CD8-positive, alpha-beta memory T cell (primary cell): ENCODE measurements around the gene HTRA3. TPM values are rescaled to one million over a fixed set of nuclear protein-coding genes. Genes with fewer than 3 reads are reported as not detected.

Source experiments
- CTCF ChIA-PET: fragments of 350-600 bp; sonication (Branson Sonifier 250); formaldehyde crosslinking; loops from one replicate; lab custom pipeline; 2021; ENCODE audit warnings: antibody characterized with exemption; lab: Charles Lee
- POLR2A ChIA-PET: fragments of 350-600 bp; sonication (Branson Sonifier 250); formaldehyde crosslinking; loops from one replicate; lab custom pipeline; 2021; ENCODE audit warnings: antibody characterized with exemption; lab: Charles Lee
- DNase-seq, 5 donors: peaks; one replicate each; pipeline versions ENCODE4 v3.0.0 to v3.0.0-alpha.2; 2020 to 2022; ENCODE audit warnings: mixed read lengths in 1 of 5
- H3K27ac ChIP-seq: one replicate; pipeline ENCODE4 v1.7.0; 2013; ENCODE audit warnings: low read depth, mild to moderate bottlenecking, low read length, moderate library complexity
- H3K27me3 ChIP-seq: 2 replicates; pipeline ENCODE4 v1.7.0; 2013; ENCODE audit warnings: low read length, mild to moderate bottlenecking; ENCODE audit not compliant: insufficient read depth, poor library complexity, severe bottlenecking
- H3K36me3 ChIP-seq: 2 replicates; pipeline ENCODE4 v1.7.0; 2013; ENCODE audit warnings: mild to moderate bottlenecking, low read length, moderate library complexity; ENCODE audit not compliant: insufficient read depth
- H3K4me1 ChIP-seq: 2 replicates; pipeline ENCODE4 v1.7.0; 2013; ENCODE audit warnings: mild to moderate bottlenecking, low read length, moderate library complexity; ENCODE audit not compliant: insufficient read depth
- H3K4me3 ChIP-seq: 2 replicates; pipeline ENCODE4 v1.7.0; 2013; ENCODE audit warnings: mild to moderate bottlenecking, low read length
- H3K9me3 ChIP-seq: 2 replicates; pipeline ENCODE4 v1.7.0; 2013; ENCODE audit warnings: mild to moderate bottlenecking, low read length
- H3K27ac Mint-ChIP-seq, 8 donors: one replicate each; pipeline ENCODE4 v1.8.0; 2020 to 2021; ENCODE audit warnings: mixed read lengths in 8 of 8, mild to moderate bottlenecking in 6 of 8, inconsistent platforms in 3 of 8, moderate library complexity in 3 of 8
- H3K27me3 Mint-ChIP-seq, 2 donors: one replicate each; pipeline ENCODE4 v1.8.0; 2020 to 2021; ENCODE audit warnings: mixed read lengths in 2 of 2, mild to moderate bottlenecking in 1 of 2, moderate library complexity in 1 of 2
- H3K36me3 Mint-ChIP-seq, 3 donors: one replicate each; pipeline ENCODE4 v1.8.0; 2020 to 2021; ENCODE audit warnings: mixed read lengths in 3 of 3, inconsistent platforms in 1 of 3, mild to moderate bottlenecking in 1 of 3
- H3K4me1 Mint-ChIP-seq, 3 donors: one replicate each; pipeline ENCODE4 v1.8.0; 2020 to 2021; ENCODE audit warnings: mixed read lengths in 3 of 3, inconsistent platforms in 1 of 3, mild to moderate bottlenecking in 1 of 3
- H3K4me3 Mint-ChIP-seq, 7 donors: one replicate each; pipeline ENCODE4 v1.8.0; 2020 to 2021; ENCODE audit warnings: mixed read lengths in 7 of 7, mild to moderate bottlenecking in 6 of 7, moderate library complexity in 4 of 7, inconsistent platforms in 2 of 7
- H3K9me3 Mint-ChIP-seq, 5 donors: one replicate each; pipeline ENCODE4 v1.8.0; 2020 to 2022; ENCODE audit warnings: mixed read lengths in 5 of 5, mild to moderate bottlenecking in 3 of 5, moderate library complexity in 2 of 5, inconsistent platforms in 1 of 5
- polyA plus RNA-seq: library from polyadenylated mRNA; unstranded; fragments of 300-500 nt; fragmentation: Illumina TruSeq; gene quantifications from one replicate; pipeline ENCODE4 v1.2.3, GENCODE V29; 2021
- total RNA-seq, 2 experiments: library from RNA; stranded (reverse); gene quantifications; one replicate each; pipeline ENCODE4 v1.2.3, GENCODE V29; 2021

Gene HTRA3
- total and polyA plus RNA-seq, 3 experiments from 2014 or later: not detected

DNA sequence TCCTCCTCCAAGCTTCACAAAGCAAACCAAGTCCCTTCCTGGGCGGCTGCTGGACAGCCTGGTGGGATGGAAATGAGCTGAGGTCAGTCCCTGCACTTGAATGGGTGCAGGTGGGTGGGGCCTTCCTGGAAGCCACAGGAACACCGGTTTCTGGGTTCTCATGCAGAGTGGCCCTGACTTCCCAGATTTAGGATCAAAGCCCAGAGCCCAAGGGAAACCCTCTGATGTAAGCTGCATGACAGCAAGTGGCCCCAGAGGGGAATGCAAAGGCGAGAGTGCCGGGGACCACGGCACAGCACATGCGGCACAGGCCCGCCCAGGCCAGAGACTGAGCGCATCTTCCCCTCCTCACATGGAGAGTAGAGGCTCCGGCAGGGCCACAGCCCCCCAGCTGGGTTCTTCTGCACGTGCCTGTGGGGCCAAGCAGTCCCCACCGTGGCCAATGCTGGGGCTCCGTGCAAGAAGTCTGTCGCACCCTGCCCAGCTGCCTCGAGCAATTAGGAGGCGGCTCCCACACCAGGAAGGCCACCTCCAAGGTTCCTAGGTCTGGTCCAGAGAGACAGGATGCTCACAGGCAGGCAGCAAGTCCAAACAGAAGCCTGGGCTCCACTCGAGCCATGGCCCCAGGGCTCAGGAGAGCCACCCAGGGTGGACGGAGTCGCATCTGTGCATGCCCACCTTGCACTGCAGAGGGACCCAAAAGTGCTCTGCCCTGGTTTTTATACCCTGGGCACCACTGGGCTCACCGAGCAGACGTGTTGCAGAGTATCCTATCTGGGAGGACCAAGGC is 83.0 kb downstream of the HTRA3 start:
- no peaks in the 10 kb centered on the region for H3K4me1 ChIP-seq
- H3K27ac ChIP-seq: no peak overlapping the region
- Mint-ChIP-seq H3K27me3 (peaks cover 11 to 18% of the 10 kb centered on the region in 2 donors), H3K4me3 (no peak overlapping the region), H3K27ac (no peak overlapping the region), H3K36me3 (no peaks in the 10 kb centered on the region), H3K4me1 (no peaks in the 10 kb centered on the region), H3K9me3 (peaks cover 0 to 2% (median 0%) of the 10 kb centered on the region in 5 donors)
- H3K27me3 ChIP-seq: peaks cover 5% of the 10 kb centered on the region
- H3K4me3 ChIP-seq: no peak overlapping the region
- H3K9me3 ChIP-seq: no peaks in the 10 kb centered on the region
- DNase-seq: no peak
- ChIA-PET POLR2A (interaction anchor here (0.6 kb wide), 1 partner anchor 45 kb away, joined by 3 read pairs; no protein-coding TSS in a partner anchor), CTCF (no interaction called here)
- H3K36me3 ChIP-seq: no peaks in the 10 kb centered on the region

- Mint-ChIP-seq H3K36me3 (no peaks in the 10 kb centered on the region), H3K4me1 (no peaks in the 10 kb centered on the region), H3K27ac (no peak overlapping the region), H3K27me3 (peaks cover 16 to 18% of the 10 kb centered on the region in 2 donors), H3K9me3 (peaks cover 0 to 2% (median 0%) of the 10 kb centered on the region in 5 donors), H3K4me3 (no peak overlapping the region)
- CTCF ChIA-PET: no interaction called here
- Histone ChIP-seq H3K36me3 (no peaks in the 10 kb centered on the region), H3K9me3 (no peaks in the 10 kb centered on the region), H3K4me1 (no peaks in the 10 kb centered on the region), H3K27ac (no peak overlapping the region), H3K27me3 (peaks cover 5% of the 10 kb centered on the region), H3K4me3 (no peak overlapping the region)
- no peak for DNase-seq
- POLR2A ChIA-PET: interaction anchor here (0.6 kb wide), 1 partner anchor 45 kb away, joined by 3 read pairs; no protein-coding TSS in a partner anchor
These were observed 83.7 kb downstream of the HTRA3 start for GRCh38 chr4:8353158-8353669.

DNA sequence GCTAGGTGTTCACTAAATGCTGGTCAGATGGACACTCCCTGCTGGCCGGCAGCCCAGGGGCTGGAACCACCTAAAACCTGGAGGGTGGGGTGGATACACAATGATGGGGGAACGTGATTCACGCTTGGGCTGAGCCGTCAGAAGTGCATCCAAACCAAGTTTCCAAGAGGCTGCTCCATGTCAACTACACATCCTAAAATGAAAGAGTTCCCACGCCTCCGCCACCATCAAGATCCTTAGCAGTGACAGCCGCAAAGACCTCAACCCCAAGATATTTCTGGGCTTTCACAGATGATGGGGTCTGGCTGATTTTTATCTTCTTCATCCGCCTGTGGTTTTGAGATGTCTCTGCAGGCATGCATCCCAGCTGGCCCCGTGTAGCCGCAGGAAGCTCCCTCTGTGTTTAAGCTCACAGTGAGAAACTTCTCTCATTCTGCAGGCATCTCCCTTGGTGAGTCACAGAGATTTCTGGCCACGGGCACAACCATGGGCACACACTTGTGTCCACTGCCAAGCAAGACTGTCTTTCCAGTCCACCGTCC is 84.4 kb downstream of the HTRA3 start:
- H3K4me1 ChIP-seq: no peaks in the 10 kb centered on the region
- Mint-ChIP-seq H3K4me3 (no peak overlapping the region), H3K4me1 (no peaks in the 10 kb centered on the region), H3K36me3 (no peaks in the 10 kb centered on the region), H3K9me3 (peaks cover 0 to 2% (median 0%) of the 10 kb centered on the region in 5 donors), H3K27ac (no peak overlapping the region), H3K27me3 (peaks cover 18 to 19% of the 10 kb centered on the region in 2 donors)
- no peak overlapping the region for H3K4me3 ChIP-seq
- ChIA-PET POLR2A (no interaction called here), CTCF (no interaction called here)
- H3K36me3 ChIP-seq: no peaks in the 10 kb centered on the region
- DNase-seq: no peak
- peaks cover 5% of the 10 kb centered on the region for H3K27me3 ChIP-seq
- no peak overlapping the region for H3K27ac ChIP-seq
- no peaks in the 10 kb centered on the region for H3K9me3 ChIP-seq

DNA sequence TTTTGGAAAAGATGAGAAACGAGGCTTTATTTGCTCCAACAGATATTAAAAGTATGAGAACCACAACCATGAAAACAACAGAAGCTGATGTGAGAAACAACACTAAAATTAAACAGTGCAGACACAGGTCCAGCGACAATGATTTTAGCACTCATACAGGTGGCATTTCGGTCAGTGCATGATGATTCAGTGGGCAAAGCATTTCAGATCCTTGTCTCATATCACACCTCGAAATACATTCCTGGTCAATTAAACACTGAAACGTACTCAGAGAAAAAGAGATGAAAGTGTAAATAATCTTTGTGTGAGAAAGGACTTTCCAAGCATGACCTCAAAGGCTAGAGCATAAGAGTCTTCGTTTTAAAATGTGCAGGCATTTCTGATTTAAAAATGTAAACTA is 85.8 kb downstream of the HTRA3 start:
- DNase-seq: no peak
- no peaks in the 10 kb centered on the region for H3K36me3 Mint-ChIP-seq
- H3K27ac ChIP-seq: no peak overlapping the region
- no peak overlapping the region for H3K4me3 Mint-ChIP-seq
- H3K4me3 ChIP-seq: no peak overlapping the region
- H3K9me3 ChIP-seq: no peaks in the 10 kb centered on the region
- H3K27me3 Mint-ChIP-seq: peaks cover 11 to 13% of the 10 kb centered on the region in 2 donors
- ChIA-PET CTCF (no interaction called here), POLR2A (no interaction called here)
- peaks cover 0 to under 1% (median 0%) of the 10 kb centered on the region in 5 donors for H3K9me3 Mint-ChIP-seq
- no peaks in the 10 kb centered on the region for H3K4me1 ChIP-seq
- H3K27me3 ChIP-seq: peaks cover 5% of the 10 kb centered on the region
- H3K36me3 ChIP-seq: no peaks in the 10 kb centered on the region
- H3K4me1 Mint-ChIP-seq: no peaks in the 10 kb centered on the region
- no peak overlapping the region for H3K27ac Mint-ChIP-seq

DNA sequence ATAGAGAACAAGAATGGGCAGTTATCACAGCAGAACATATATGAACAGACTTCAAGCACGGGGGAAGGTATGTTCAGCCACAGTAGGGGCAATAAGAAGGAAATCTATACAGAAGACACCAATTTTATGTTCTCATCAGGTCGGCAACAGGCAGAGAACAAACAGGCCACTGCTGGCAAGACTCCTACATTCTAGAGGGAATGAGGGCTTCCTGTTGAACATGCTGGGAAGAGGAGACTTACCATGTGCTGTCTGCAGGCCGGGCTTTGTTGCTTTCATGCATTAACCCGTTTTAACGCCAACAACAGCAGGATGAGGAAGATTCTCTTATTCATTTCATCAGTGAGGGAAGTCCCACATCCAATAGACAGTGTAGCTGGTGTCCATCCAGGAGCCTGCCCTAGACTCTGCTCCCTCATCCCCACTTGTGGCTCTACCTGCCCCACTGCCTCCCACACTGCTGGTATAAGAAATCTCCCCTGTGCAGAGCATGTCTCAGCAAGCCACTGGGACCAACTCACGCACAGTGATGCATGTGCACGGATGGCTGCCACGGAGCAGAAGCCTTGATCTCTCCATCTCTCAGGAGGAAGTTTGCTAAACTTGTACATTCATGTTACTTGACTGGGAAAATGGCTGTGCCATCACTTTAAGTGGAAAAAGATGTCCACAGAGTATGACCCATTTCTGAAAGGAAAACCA is 86.5 kb downstream of the HTRA3 start:
- Histone ChIP-seq H3K4me1 (no peaks in the 10 kb centered on the region), H3K27ac (no peak overlapping the region), H3K9me3 (no peaks in the 10 kb centered on the region), H3K27me3 (peaks cover 5% of the 10 kb centered on the region), H3K4me3 (no peak overlapping the region), H3K36me3 (no peaks in the 10 kb centered on the region)
- no peaks in the 10 kb centered on the region for H3K9me3 Mint-ChIP-seq
- ChIA-PET CTCF (no interaction called here), POLR2A (no interaction called here)
- DNase-seq: no peak
- no peaks in the 10 kb centered on the region for H3K4me1 Mint-ChIP-seq
- H3K36me3 Mint-ChIP-seq: no peaks in the 10 kb centered on the region
- no peak overlapping the region for H3K27ac Mint-ChIP-seq
- no peak overlapping the region for H3K4me3 Mint-ChIP-seq
- peaks cover 11 to 13% of the 10 kb centered on the region in 2 donors for H3K27me3 Mint-ChIP-seq

Other genes starting within 250 kb of the HTRA3 start
- gene ABLIM2, start 110.9 kb upstream of the HTRA3 start, total RNA-seq: 1 to 10 TPM in 1 of 2 experiments, under 1 TPM in 1; 0.72 to 1.1 TPM
- 1.2 TPM for gene ABLIM2, start 110.9 kb upstream of the HTRA3 start, polyA plus RNA-seq
- gene SH3TC1, start 70.5 kb upstream of the HTRA3 start, total RNA-seq: 1 to 10 TPM; 7.5 to 8.9 TPM
- 12.2 TPM for gene SH3TC1, start 70.5 kb upstream of the HTRA3 start, polyA plus RNA-seq
- gene ACOX3, start 171.0 kb downstream of the HTRA3 start, total RNA-seq: 10 to 100 TPM; 22.3 to 24.9 TPM
- gene ACOX3, start 171.0 kb downstream of the HTRA3 start, polyA plus RNA-seq: 14.2 TPM
- gene TRMT44, start 171.0 kb downstream of the HTRA3 start, total RNA-seq: 10 to 100 TPM; 25.2 to 25.6 TPM
- 13.8 TPM for gene TRMT44, start 171.0 kb downstream of the HTRA3 start, polyA plus RNA-seq